GM21723 (cell line): ENCODE measurements around the gene CACNG4.
A peak's percentile ranks its signal among the peaks of the same experiment; 100 is the strongest.

ENCODE experiments used
- ATAC-seq: cut with Tn5 transposase; IDR thresholded peaks from one replicate; pipeline ENCODE4 v1.9.1; 2021; ENCODE audit warnings: mild to moderate bottlenecking, moderate library complexity; ENCODE audit not compliant: unreplicated experiment

Gene CACNG4

DNA sequence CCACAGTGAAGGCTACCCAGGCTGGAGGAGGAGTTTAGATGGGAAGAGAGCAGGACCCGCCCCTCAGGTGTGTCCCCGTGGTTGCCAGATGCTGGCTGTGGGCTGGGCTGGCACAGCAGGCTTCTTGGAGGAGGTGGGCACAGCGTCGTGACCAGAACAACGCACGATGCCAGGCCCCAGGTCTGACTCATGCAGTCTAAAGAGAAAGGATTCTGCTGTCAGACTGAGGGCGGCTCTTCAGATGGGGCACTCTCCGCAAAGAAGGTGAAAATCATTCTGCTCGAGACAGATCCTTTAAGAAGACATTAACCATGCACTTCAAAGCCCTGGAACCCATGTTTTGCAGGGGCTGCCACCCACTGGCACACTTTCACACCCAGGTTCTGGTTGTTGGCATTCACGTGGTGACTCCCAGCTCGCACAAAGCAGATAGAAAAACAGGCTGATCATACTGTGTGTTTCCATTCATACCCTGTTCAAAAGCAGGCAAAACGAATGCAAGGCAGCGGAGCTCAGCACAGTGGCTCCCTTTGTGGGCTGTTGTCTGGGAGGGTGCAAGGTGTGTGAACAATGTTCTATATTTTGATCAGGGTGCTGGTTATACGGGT is 19.0 kb downstream of the CACNG4 start:
- ATAC-seq: no peak

DNA sequence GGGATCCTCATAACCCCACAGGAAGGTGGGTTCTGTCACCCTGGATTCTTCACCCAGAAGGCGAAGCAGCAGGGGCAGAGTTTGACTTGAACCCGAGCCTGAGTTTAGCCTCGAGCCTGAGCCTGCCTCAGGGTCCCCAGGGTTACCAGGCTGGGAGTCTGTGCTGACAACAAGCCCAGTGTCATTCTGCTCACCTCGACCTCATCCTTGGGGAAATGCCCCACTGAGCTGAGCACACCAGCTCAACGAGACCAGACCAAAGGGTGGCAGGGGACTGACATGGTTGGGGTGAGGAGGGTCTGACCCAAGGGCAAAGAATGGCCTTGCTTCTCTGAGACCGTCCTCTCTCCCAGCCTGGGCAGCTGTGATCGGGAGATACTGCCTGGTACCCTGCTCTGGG is 20.2 kb downstream of the CACNG4 start:
- no peak for ATAC-seq

DNA sequence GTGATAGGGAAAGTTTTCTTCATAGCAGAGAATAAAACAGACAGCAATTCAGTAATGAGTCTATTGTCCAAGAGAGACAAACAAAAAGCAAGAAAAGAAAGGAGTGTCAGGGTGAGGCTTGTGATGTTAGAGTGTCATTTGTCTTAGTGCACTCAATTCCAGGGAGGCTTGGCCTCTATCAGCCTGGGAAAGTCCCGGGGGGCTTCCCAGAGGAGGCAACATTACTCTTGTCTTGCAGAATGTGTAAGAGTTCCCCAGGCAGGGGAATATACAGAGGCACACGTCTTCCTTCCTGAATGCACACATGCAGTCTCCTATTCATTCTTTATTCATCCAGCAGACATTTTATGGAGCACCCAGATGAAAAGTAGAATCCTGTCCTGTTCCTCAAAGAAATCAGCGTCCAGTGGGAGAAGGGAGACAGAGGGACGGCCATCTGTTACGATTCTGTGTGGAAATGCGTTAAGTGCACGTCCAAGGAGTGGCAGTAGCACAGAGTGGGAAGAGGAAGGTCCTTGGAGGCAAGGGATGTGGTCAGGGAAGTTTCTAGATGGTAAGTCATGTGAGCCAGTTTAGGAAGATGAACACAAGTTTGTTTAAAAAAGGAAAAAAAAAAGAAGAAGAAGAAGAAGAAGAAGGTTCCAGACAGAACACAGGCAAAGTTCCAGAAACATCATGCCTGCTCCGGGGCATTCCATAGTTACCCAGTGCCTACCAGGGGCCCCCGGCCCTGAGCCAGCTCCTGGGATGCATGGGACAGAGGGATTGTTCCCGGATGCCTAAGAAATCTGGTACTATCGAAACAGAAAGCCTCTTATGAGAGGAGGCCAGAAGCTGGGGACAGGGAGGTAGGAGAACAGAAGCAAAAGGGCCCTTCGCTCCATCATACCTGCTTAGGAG is 21.1 kb downstream of the CACNG4 start:
- peak; percentile 57 for ATAC-seq

DNA sequence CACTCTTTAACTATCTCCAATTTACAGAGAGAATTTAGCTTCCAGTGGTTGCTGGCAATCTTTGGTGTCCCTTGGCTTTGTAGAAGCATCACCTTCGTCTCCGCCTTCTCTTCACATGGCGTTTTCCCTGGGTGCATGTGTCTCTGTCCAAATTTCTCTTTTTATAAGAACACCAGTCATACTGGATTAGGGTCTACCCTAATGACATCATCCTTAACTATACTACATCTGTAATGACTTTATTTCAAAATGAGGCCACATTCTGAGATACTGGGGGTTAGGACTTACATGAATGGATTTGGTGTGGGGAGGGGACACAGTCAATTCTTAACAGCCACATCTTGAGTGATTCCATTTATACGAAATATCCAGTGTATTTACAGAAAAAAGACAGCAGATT is 22.2 kb downstream of the CACNG4 start:
- no peak for ATAC-seq

DNA sequence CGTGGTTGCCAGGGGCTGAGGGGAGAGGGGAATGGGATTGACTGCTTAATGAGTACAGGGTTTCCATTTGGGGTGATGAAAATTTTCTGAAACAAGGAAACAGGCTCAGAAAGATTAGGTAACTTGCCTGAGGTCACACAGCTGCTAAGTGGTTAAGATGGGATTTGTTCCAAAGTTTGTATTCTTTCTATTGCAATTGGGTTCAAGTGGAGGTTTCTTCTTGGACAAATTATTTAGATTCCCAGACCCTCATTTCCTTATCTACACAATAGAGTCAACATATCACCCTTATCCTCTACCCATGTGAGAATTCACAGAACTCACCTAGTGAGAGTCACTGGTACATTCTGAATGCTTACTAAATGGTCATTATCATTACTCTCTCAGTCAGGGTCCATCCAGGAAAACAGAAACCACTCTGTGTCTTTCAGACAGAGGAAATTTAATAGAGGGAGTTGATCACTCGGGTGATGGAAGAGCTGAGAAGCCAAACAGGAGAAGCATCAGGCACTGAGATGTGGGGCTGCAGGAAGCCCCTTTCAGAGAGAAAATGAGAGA is 22.6 kb downstream of the CACNG4 start:
- no peak for ATAC-seq

DNA sequence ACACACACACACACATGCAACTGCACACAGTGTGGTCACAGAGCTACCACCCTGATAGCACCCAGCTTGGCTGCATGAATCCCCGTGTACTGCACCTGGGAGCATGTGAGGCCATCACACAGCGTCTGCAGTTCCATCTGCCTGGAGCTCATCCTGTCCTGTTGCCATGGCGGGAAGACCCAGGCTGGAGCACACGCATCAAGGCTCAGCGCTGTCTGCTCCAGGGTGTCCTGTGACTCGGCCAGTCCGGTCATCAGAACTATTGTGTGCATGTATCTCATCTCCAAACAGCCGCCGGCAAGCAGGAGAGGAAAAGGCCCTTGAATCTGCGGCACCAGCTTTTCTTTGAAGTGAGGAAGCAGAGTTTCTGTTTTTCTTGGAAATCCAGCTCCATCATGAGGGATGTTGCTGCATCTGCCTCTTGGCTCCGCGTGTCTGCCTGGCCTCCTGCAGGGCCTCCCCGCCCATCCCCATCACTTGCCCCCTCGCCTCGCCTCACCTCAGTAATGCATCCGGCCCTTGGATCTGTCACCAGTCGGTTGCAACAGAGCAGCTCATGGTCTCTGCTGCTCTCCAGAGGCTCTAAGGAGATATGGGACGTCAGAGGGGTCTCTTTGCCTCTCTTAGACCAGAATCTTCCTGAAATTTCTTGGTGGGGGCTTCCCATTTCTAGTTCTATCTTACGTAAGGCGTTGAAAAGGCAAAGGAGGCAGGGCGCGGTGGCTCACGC is 23.7 kb downstream of the CACNG4 start:
- no peak for ATAC-seq

DNA sequence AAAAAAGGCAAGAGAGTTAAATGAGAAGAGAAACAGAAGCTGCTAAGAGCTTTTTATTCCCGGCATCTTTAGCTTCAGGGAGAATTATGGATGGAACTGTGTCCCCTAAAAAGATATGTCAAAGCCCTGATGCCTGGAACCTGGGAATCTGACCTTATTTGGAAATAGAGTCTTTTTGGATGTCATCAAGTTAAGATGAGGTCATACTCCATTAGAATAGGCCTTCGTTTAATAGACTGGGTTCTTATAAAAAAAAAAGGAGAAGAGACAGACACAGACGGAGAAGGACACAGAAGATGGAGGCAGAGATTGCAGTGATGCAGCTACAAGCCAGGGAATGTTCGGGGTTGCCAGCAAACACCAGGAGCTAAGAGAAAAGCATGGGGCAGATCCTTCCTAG is 24.6 kb downstream of the CACNG4 start:
- no peak for ATAC-seq

DNA sequence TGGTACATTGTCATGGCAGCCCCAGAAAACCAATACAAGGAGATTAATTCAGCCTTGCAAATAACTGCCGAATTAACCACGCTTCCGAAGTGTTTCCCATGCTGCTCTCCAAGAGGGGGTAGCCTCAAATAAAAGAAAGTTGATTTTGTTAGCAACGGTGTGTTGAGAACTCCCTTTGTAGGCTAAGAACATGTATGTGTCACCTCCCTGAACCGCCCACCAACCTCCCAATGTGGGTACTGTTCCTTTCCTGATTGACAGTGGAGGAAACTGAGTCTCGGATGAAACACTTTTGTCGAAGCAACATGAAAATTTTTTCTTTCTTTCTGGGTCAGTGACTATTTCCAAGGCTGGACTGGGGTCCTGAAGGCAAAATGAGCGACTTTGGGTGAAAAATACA is 25.1 kb downstream of the CACNG4 start:
- no peak for ATAC-seq

DNA sequence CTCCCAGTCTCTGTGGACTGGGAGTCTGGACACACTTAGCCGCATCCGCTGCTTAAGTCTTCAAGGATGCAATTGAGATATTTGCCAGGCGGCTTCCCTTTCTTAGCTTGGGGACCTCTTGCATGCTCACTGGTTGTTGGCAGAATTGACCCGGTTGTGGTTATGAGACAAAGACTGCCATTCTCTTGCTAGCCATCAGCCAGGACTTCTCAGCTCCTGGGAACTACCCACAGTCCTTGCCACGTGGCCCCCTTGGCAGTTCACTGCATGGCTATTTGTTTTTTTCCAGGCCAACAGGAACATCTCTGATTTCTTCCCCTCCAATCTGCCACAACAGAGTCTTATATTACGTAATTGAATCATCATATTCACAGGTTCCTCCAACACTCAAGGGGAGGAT is 25.5 kb downstream of the CACNG4 start:
- ATAC-seq: no peak

DNA sequence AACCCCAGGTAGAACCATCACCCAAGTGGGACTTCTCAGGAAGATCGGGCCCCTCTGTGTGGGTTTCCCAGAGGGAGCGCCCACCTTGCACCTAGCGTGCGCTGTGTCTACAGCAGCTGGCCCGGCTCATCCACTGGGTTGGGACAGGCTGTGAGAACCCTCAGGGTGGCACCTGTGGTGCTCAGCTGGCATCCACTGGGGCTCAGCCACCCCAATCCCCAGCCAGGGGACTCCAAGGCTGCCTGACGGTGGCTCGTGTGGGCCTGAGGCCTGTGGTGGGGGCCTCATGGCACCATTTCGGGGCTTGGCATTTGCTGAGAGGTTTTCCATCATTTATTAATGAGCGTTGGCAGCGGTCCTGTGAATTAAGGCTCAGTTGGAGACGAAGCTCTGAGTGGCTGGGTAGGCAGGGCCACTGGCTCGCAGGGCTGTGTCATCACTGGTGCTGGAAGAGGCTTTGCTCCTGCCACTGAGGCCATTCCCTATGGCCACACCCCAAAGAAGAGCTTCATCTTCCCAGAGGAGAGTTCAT is 28.5 kb downstream of the CACNG4 start:
- ATAC-seq: no peak

DNA sequence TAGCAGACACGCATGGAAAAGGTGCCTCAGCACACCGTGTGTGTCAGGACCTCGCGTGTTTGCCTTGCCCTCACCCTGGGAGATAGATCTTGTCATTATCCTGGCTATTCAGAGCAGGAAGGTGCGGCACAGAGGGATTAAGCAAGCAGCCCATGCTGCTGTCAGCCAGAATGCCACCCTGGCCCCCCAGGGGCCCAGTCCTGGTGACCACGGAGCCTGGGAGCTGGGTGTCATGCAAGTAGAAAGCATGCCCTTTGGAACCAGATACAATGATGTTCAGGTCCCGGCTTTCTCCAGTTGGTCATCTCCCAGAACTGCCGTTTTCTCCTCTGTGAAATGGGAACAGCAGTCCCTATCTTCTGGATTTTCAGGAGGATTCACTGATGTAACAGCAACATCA is 29.9 kb downstream of the CACNG4 start:
- no peak for ATAC-seq

DNA sequence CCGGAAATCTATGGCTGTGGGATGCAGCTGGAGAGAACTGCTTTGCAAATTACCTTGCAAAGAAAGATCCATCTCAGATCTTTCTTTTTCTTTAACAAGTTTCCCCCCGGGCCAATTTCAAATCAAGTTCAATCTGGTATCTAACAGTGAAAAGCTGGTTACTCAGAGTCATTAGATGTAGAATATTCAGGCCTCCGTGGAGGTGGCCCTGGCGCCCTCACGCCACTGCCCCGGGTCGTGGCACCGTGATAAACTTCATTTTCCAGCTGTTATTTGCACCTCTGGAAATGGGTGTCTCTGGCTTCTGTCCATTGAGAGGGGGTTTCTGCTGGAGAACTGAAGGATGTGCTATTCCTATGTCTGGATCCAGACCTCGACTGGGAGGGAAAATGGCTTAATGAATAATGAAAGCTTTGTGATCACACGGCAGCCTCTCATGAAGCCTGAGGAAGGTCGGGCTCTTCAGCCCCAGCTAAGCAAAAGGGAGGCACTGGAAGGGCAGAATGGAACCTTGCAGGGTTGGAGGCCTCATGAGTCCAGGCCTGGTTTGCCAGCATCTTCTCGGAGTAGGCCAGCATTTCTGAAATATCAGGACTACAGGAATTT is 30.5 kb downstream of the CACNG4 start:
- no peak for ATAC-seq

DNA sequence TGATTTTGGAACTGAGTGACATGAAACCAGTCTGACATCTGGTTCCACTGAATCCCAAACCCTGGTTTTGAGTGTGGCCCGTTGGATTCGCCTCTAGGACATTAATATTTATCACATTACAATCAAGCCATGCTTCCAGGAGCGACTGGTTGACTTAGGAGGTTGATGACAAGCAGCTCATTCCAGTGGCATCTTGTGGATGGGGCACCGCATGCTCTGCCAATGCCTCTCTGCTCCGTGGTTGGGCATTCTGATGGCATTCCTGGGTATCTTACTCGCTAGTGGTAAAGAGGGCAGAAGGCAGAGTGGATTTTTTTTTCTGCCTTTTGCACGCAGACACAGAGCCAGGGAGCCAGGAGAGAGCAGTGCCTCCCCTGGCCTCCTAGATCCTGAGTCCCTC is 31.4 kb downstream of the CACNG4 start:
- no peak for ATAC-seq

DNA sequence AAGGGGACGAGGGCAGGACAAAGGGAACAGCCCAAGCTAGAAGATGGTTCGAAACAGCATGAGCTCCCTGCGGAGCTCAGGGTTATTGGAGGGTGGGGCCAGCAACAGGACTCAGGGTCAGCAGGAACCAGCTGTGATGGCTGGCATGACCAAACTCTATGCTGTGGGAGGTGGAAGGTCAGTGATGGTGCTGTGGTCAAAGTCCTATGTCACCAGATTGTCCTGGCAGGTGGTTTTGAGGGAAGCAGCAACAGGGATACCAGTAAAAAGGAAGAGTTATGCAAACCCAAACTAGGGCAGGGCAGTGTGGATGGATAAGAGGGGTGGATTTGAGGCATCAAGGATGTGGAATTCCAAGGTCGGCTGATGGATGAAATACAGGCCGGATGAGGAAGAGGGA is 32.4 kb downstream of the CACNG4 start:
- ATAC-seq: no peak

DNA sequence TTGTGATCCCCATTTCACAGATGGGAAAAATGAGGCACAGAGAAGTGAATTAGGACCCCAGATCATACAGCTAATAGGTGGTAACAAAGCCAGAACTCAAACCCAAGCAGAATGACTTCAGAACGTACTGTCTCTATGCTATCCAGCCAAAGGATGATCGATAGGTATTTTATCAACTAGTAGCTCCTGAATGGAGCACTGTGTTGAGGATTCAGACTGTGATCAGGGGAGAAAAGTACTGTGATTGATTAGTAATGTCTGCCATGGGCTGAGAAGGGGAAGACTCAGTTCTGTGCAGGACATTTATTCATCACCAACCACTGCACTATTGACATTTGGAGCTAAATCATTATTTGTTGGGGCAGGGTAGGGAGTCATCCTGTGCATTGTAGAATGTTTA is 38.7 kb downstream of the CACNG4 start:
- no peak for ATAC-seq

DNA sequence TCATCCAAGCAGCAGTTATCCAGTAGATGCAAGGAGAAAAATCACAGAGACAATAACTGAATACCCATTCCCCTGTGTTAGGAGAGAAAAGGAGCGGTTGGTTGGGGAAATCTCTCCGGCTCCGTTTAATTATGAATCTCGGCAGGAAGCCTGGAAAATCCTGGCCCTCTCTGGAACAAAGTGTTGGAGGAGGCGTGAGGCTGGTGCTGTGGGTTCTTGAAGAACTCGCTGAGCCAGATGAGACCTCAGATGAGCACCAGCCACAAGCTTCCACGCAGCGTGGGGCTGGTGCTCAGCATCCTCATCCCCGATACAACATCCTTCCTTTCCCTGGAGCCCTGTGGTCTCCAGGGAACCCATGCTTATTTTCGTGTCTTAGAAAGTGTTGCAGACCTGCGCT is 39.7 kb downstream of the CACNG4 start:
- ATAC-seq: no peak

DNA sequence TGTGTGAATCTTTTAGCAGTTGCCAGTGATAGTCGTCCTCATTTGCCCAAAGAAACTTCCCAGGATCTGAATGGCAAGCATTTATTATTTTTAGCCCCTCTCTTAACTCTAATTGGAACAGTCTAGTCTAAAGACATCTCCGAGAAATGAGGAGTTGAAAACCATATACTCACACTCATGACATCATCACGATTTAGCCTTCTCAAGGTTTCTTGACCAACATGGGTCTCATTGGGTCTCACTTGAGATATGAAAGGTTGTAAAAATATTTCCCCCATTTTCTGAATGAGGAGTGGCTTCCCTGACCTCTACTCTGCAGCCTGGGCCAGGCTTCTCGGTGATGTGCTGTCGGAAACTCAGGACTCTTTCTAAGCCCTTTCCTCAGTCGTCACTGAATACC is 42.8 kb downstream of the CACNG4 start:
- no peak for ATAC-seq

DNA sequence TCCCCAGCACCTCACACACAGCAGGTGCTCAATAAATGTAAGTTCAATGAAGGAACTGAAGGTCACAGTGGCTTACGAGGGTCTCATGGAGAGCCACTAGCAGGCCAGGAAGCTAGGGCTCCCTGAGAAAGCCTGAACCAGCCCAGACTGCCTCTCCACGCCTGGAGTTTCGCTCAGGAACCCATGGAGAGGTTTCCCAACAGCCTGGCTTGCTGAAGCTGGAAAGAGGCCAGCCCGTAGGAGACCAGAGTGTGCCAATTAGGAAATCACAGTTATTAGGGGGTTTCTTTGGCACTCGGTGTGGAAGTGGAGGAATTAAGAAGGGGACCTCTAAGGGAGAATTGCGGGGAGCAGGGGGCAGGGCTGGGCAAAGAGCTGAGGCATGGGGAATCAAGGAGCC is 43.6 kb downstream of the CACNG4 start:
- ATAC-seq: no peak

DNA sequence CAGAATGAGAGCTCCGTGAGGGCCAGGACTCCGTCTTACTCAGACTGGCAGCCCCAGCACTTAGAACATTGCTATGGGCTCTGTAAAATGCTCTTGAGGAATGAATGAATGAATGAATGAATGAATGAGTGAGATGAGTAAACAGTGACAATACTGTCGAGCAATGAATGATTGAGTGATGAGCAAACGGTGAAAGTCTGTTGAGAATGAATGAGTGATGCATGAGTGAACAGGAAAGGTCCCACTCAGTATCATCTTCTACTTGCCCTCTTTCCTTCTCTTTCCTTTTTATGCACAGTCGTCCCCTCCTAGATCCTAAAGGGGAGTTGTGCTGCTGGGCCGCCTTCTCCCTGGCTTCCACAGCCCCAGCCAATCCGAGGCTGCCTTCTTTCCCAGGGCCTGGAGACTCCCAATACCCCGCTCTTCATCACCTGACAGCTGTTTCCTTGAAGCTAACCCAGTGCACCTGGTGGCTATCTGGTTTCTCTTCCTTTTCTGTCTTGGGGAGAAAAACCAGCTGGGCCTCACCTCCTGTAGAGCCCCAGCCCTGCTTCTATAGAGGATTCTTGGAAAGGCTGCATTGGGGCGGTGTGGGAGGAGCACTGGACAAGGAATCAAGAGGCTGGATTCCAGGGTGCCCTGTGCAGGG is 47.1 kb downstream of the CACNG4 start:
- peak; percentile 62 for ATAC-seq

DNA sequence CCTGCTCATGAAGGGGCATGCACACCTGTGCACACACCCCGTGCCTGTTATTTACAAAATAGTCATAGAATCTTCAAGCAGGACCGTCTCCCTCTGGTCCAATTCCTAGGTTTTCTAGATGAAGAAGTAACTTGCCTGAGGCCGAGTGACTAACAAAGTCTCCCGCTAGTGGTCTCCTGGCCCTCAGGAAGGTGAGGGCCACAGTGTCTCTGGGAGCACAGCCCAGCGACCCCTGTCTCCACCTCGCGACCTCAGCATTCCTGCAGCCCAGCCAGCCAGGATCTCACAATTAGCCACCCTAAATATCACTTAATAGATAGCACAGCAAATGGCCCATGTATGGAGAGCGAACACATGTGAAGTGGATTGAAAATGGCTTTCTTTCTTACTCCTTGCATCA is 49.4 kb downstream of the CACNG4 start:
- ATAC-seq: no peak
